Parathyroid adenoma (tissue), 2 donors: ENCODE measurements around the gene DFFA.

ENCODE experiments used
- H2AFZ ChIP-seq: fragments of 300-600 bp; sonication (generic); one replicate; pipeline ENCODE4 v1.7.0; 2017; ENCODE audit warnings: antibody characterized with exemption, mild to moderate bottlenecking
- H3K27ac ChIP-seq: fragments of 300-600 bp; sonication (generic); one replicate; pipeline ENCODE4 v1.7.0; 2017
- H3K27me3 ChIP-seq: fragments of 300-600 bp; sonication (generic); one replicate; pipeline ENCODE4 v1.7.0; 2017; ENCODE audit warnings: low read length; ENCODE audit not compliant: control insufficient read depth, insufficient read depth
- H3K36me3 ChIP-seq: fragments of 300-600 bp; sonication (generic); one replicate; pipeline ENCODE4 v1.7.0; 2017; ENCODE audit warnings: low read length; ENCODE audit not compliant: control insufficient read depth, insufficient read depth
- H3K4me1 ChIP-seq: fragments of 300-600 bp; sonication (generic); one replicate; pipeline ENCODE4 v1.7.0; 2017; ENCODE audit warnings: control low read depth
- H3K4me2 ChIP-seq: fragments of 300-600 bp; sonication (generic); one replicate; pipeline ENCODE4 v1.7.0; 2017; ENCODE audit warnings: low read length
- H3K4me3 ChIP-seq: fragments of 300-600 bp; sonication (generic); one replicate; pipeline ENCODE4 v1.7.0; 2017; ENCODE audit warnings: low read depth, low read length
- H3K79me2 ChIP-seq: fragments of 300-600 bp; sonication (generic); one replicate; pipeline ENCODE4 v1.7.0; 2017; ENCODE audit warnings: control low read depth
- H3K9ac ChIP-seq: fragments of 300-600 bp; sonication (generic); one replicate; pipeline ENCODE4 v1.7.0; 2017; ENCODE audit warnings: mild to moderate bottlenecking
- H3K9me3 ChIP-seq: fragments of 300-600 bp; sonication (generic); one replicate; pipeline ENCODE4 v1.7.0; 2017; ENCODE audit warnings: low read length; ENCODE audit not compliant: control insufficient read depth
- CTCF ChIP-seq: fragments of 300-600 bp; sonication (generic); IDR thresholded peaks from one replicate; pipeline ENCODE4 v1.7.0; 2017; ENCODE audit warnings: antibody characterized with exemption, mild to moderate bottlenecking
- donor health status: primary hyperparathyroidism.

Gene DFFA

GRCh38 chr1:10490286-10490970 lies 18.1 kb upstream of the DFFA start:
- H3K4me1 ChIP-seq: peaks cover 5% of the 10 kb centered on the region
- H3K9me3 ChIP-seq: no peaks in the 10 kb centered on the region
- H3K4me3 ChIP-seq: no peak overlapping the region
- H3K9ac ChIP-seq: no peak overlapping the region
- no peak overlapping the region for H3K27ac ChIP-seq
- H3K36me3 ChIP-seq: no peaks in the 10 kb centered on the region
- H3K27me3 ChIP-seq: no peaks in the 10 kb centered on the region
- no peak overlapping the region for H3K4me2 ChIP-seq
- no peak overlapping the region for H2AFZ ChIP-seq
- peaks cover 7% of the 10 kb centered on the region for H3K79me2 ChIP-seq
- no peak for TF ChIP-seq CTCF

GRCh38 chr1:10489291-10490055 lies 17.1 kb upstream of the DFFA start:
- H3K27ac ChIP-seq: no peak overlapping the region
- H3K9ac ChIP-seq: no peak overlapping the region
- no peaks in the 10 kb centered on the region for H3K27me3 ChIP-seq
- H3K4me1 ChIP-seq: no peaks in the 10 kb centered on the region
- TF ChIP-seq CTCF: no peak
- no peaks in the 10 kb centered on the region for H3K36me3 ChIP-seq
- no peak overlapping the region for H3K4me2 ChIP-seq
- no peaks in the 10 kb centered on the region for H3K9me3 ChIP-seq
- H3K79me2 ChIP-seq: peaks cover 5% of the 10 kb centered on the region
- H3K4me3 ChIP-seq: no peak overlapping the region
- H2AFZ ChIP-seq: no peak overlapping the region

GRCh38 chr1:10484521-10484920 lies 12.2 kb upstream of the DFFA start:
- Histone ChIP-seq H3K4me2 (no peak overlapping the region), H3K9ac (no peak overlapping the region), H3K4me1 (no peaks in the 10 kb centered on the region), H3K79me2 (peaks cover 2% of the 10 kb centered on the region), H3K4me3 (no peak overlapping the region), H3K36me3 (no peaks in the 10 kb centered on the region), H2AFZ (no peak overlapping the region), H3K27ac (no peak overlapping the region), H3K27me3 (no peaks in the 10 kb centered on the region), H3K9me3 (no peaks in the 10 kb centered on the region)
- TF ChIP-seq CTCF: no peak

- Histone ChIP-seq H2AFZ (no peak overlapping the region), H3K4me1 (no peaks in the 10 kb centered on the region), H3K27me3 (no peaks in the 10 kb centered on the region), H3K27ac (no peak overlapping the region), H3K4me2 (no peak overlapping the region), H3K9me3 (no peaks in the 10 kb centered on the region), H3K79me2 (peaks cover 2% of the 10 kb centered on the region), H3K36me3 (no peaks in the 10 kb centered on the region), H3K9ac (no peak overlapping the region), H3K4me3 (no peak overlapping the region)
- no peak for TF ChIP-seq CTCF
These were observed 8.3 kb upstream of the DFFA start for GRCh38 chr1:10480614-10481013.
